Upper lobe of left lung (tissue), 6 donors: ENCODE measurements around the gene PAK6. TPM values are rescaled to one million over a fixed set of nuclear protein-coding genes. Genes with fewer than 3 reads are reported as not detected.

Source experiments
- ATAC-seq, 2 donors: fragments of 200-7000 bp; cut with Tn5 transposase; one replicate each; pipeline ENCODE4 v1.9.1; 2022; ENCODE audit warnings: mild to moderate bottlenecking in 2 of 2, moderate library complexity in 2 of 2; ENCODE audit not compliant: low FRiP score in 2 of 2
- DNase-seq, 2 donors: peaks; one replicate each; pipeline ENCODE4 v3.0.0-alpha.2; 2019 to 2020
- H3K27ac ChIP-seq, 4 donors: fragments of 200-600 bp; sonication (generic); one replicate each; pipeline ENCODE4 v1.5.1; 2016 to 2019
- H3K27me3 ChIP-seq, 4 donors: fragments of 200-600 bp; sonication (generic); one replicate each; pipeline ENCODE4 v1.5.1; 2017 to 2019
- H3K36me3 ChIP-seq, 4 donors: fragments of 200-600 bp; sonication (generic); one replicate each; pipeline ENCODE4 v1.5.1; 2016 to 2019
- H3K4me1 ChIP-seq, 4 donors: fragments of 200-600 bp; sonication (generic); one replicate each; pipeline ENCODE4 v1.5.1; 2018 to 2019
- H3K4me3 ChIP-seq, 4 donors: fragments of 200-600 bp; sonication (generic); one replicate each; pipeline ENCODE4 v1.5.1; 2017 to 2019; ENCODE audit warnings: mild to moderate bottlenecking in 2 of 4, moderate library complexity in 1 of 4
- H3K9me3 ChIP-seq, 4 donors: fragments of 200-600 bp; sonication (generic); one replicate each; pipeline ENCODE4 v1.5.1; 2018 to 2019
- EP300 ChIP-seq, 4 donors: sonication (generic); formaldehyde crosslinking; IDR thresholded peaks; one replicate each; pipeline ENCODE4 v1.5.1; 2017; ENCODE audit warnings: antibody characterized with exemption in 4 of 4, control low read depth in 2 of 4
- POLR2A ChIP-seq, 4 donors: fragments of 450-650 bp; IDR thresholded peaks; one replicate each; pipeline ENCODE4 v1.5.1; 2016 to 2017; ENCODE audit warnings: antibody characterized with exemption in 4 of 4, mild to moderate bottlenecking in 2 of 4
- POLR2AphosphoS5 ChIP-seq, 2 donors: sonication (generic); formaldehyde crosslinking; IDR thresholded peaks; one replicate each; pipeline ENCODE4 v1.5.1; 2017; ENCODE audit warnings: antibody characterized with exemption in 2 of 2
- WGBS, 2 donors: methylation state at CpG; one replicate each; pipeline ENCODE4 v1.1.5; 2017 to 2018; 5-methylcytosine and 5-hydroxymethylcytosine counted together
- total RNA-seq, 6 donors: library from RNA; depleted of rRNA in 4 of 6; stranded (reverse); fragments of >200 nt in 4 of 6; gene quantifications; one replicate each; pipeline versions ENCODE4 v1.1.0 to v1.2.1, GENCODE V29; 2016 to 2021
- TF ChIP-seq, protein P1 (sequence below), 6 experiments: fragments of 450-650 bp in 4 of 6; fragments of 200-600 bp in 2 of 6; sonication (generic) in 2 of 6; IDR thresholded peaks; one replicate each; pipeline ENCODE4 v1.5.1; 2016 to 2019; ENCODE audit warnings: antibody characterized with exemption in 6 of 6
- donor health status: DM: no; HTN: no; CAD: no; lungs with moderate emphysema.
- donor health status: DM: no; HTN: yes; CAD: no; lungs with severe emphysema.

Gene PAK6
- total RNA-seq, 6 donors from 2014 or later, result 4.5 to 23.4 (median 15.0) TPM

GRCh38 chr15:40293905-40294895 is 55.3 kb downstream of the PAK6 start:
- ATAC-seq (no peak), DNase-seq (no peak)
- 89 to 100% methylated on average over 2 to 20 of the region's 20 CpGs for WGBS, 2 donors
- H3K4me3 ChIP-seq, result no peak overlapping the region
- H3K9me3 ChIP-seq, result no peaks in the 10 kb centered on the region
- H3K4me1 ChIP-seq, result peaks cover 2 to 15% (median 14%) of the 10 kb centered on the region in 4 donors
- H3K36me3 ChIP-seq, result peaks cover 0 to 22% (median 6%) of the 10 kb centered on the region in 4 donors
- H3K27ac ChIP-seq, result no peak overlapping the region
- TF ChIP-seq POLR2AphosphoS5 (IDR thresholded peaks at IDR 0.05), result no peak
- no peak for TF ChIP-seq POLR2A (IDR thresholded peaks at IDR 0.05)
- TF ChIP-seq EP300 (IDR thresholded peaks at IDR 0.05), result no peak
- TF ChIP-seq, protein P1, sequence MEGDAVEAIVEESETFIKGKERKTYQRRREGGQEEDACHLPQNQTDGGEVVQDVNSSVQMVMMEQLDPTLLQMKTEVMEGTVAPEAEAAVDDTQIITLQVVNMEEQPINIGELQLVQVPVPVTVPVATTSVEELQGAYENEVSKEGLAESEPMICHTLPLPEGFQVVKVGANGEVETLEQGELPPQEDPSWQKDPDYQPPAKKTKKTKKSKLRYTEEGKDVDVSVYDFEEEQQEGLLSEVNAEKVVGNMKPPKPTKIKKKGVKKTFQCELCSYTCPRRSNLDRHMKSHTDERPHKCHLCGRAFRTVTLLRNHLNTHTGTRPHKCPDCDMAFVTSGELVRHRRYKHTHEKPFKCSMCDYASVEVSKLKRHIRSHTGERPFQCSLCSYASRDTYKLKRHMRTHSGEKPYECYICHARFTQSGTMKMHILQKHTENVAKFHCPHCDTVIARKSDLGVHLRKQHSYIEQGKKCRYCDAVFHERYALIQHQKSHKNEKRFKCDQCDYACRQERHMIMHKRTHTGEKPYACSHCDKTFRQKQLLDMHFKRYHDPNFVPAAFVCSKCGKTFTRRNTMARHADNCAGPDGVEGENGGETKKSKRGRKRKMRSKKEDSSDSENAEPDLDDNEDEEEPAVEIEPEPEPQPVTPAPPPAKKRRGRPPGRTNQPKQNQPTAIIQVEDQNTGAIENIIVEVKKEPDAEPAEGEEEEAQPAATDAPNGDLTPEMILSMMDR (IDR thresholded peaks at IDR 0.05), result no peak
- no peaks in the 10 kb centered on the region for H3K27me3 ChIP-seq

DNA sequence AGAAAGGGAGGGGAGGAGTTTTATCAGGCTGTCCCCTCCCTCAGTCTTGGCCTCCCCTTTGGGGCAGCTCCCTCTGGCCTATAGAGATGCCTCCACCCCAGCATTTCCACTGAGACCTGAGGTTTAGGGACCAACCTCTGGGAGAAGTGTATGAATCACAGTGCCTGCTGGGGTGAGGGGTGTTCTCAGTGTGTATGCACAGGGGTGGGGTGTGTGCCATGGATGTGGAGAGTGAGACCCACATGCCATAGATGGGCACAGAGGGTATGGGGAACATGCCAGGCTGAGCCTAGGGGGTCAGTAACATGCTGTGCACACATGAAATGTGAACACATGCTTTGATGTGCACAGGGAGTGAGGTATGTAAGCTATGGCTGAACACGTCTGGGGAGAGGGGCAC is 56.4 kb downstream of the PAK6 start:
- Histone ChIP-seq H3K4me1 (peaks cover 2 to 15% (median 14%) of the 10 kb centered on the region in 4 donors), H3K9me3 (no peaks in the 10 kb centered on the region), H3K27me3 (no peaks in the 10 kb centered on the region), H3K4me3 (no peak overlapping the region), H3K27ac (no peak overlapping the region), H3K36me3 (peaks cover 0 to 18% (median 5%) of the 10 kb centered on the region in 4 donors)
- no peak for DNase-seq
- no peak for ATAC-seq
- no peak for TF ChIP-seq POLR2AphosphoS5 (IDR thresholded peaks at IDR 0.05)
- no peak for TF ChIP-seq EP300 (IDR thresholded peaks at IDR 0.05)
- no peak for TF ChIP-seq POLR2A (IDR thresholded peaks at IDR 0.05)
- TF ChIP-seq, protein P1 (IDR thresholded peaks at IDR 0.05), result no peak
- 92 to 100% methylated on average over 1 of the region's 1 CpG for WGBS, 2 donors

DNA sequence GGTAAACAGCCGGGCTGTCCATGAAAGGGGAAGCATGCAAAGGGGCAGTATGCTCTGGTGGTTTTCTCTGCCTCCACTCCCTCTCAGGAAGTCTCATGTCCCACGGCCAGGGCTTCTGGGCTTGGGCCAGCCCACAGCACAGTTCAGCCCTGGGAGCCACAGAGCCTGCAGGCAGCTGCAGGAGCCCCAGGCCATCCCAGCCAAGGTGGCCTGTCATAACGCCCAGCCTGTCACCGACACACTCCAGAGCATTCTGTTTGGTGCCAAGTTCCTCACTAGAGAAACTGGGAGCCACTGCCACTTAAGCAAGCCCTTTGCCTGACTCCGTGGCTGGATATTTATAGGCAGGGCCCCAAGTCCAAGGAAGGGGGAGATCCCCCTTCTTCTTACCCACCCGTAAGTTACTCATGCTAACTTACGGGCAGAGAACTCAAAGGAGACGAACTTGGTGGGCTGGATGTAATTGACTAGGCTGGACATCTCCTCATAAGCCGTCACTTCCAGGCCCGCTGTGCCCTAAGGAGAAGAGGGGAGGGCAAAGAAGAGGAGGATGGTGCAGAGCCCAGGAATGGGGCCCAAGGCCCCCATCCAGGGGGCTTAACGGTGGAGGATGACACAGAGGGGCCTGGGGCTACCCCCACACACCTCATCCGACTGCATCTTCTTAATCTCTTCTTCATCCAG is 57.2 kb downstream of the PAK6 start:
- DNase-seq, result no peak
- H3K9me3 ChIP-seq, result no peaks in the 10 kb centered on the region
- 55 to 65% methylated on average over 9 to 12 of the region's 12 CpGs for WGBS, 2 donors
- H3K27me3 ChIP-seq, result no peaks in the 10 kb centered on the region
- no peak overlapping the region for H3K4me3 ChIP-seq
- ATAC-seq, result no peak
- TF ChIP-seq, protein P1 (IDR thresholded peaks at IDR 0.05), result no peak
- TF ChIP-seq POLR2A (IDR thresholded peaks at IDR 0.05), result no peak
- TF ChIP-seq EP300 (IDR thresholded peaks at IDR 0.05), result no peak
- TF ChIP-seq POLR2AphosphoS5 (IDR thresholded peaks at IDR 0.05), result no peak
- H3K27ac ChIP-seq, result no peak overlapping the region
- peaks cover under 1 to 8% (median 7%) of the 10 kb centered on the region in 4 donors for H3K4me1 ChIP-seq
- peaks cover 0 to 15% (median 5%) of the 10 kb centered on the region in 4 donors for H3K36me3 ChIP-seq

- H3K4me1 ChIP-seq, result peaks cover 0 to 1% (median under 1%) of the 10 kb centered on the region in 4 donors
- H3K27me3 ChIP-seq, result no peaks in the 10 kb centered on the region
- TF ChIP-seq POLR2AphosphoS5 (IDR thresholded peaks at IDR 0.05) (no peak), POLR2A (IDR thresholded peaks at IDR 0.05) (no peak), EP300 (IDR thresholded peaks at IDR 0.05) (no peak)
- TF ChIP-seq, protein P1 (IDR thresholded peaks at IDR 0.05), result no peak
- no peak for DNase-seq
- no peak overlapping the region for H3K4me3 ChIP-seq
- WGBS, 2 donors, result 87 to 93% methylated on average over 4 to 5 of the region's 5 CpGs
- no peaks in the 10 kb centered on the region for H3K9me3 ChIP-seq
- ATAC-seq, result no peak
- H3K27ac ChIP-seq, result no peak overlapping the region
- peaks cover 0 to 11% (median 5%) of the 10 kb centered on the region in 4 donors for H3K36me3 ChIP-seq
Observed at GRCh38 chr15:40296561-40297230, 57.8 kb downstream of the PAK6 start.
